PC-3 (cell line): ENCODE data around the gene TRAIP. TPM values are rescaled to one million over a fixed set of nuclear protein-coding genes. Genes with fewer than 3 reads are reported as not detected.

Source experiments
- ATAC-seq: fragments of 200-7000 bp; cut with Tn5 transposase; 2 replicates; pipeline ENCODE4 v1.9.1; 2020; ENCODE audit warnings: mild to moderate bottlenecking, moderate library complexity
- BruUV-seq: library from RNA; stranded (reverse); fragments of 400-500 nt; replicated peaks from 2 replicates; lab custom pipeline; 2021; lab: Mats Ljungman, UMichigan
- CTCF ChIA-PET: fragments of 300-600 bp; sonication (Branson Sonifier 250); formaldehyde crosslinking; loops from one replicate; lab custom pipeline; 2022; ENCODE audit warnings: antibody characterized with exemption; lab: Charles Lee
- POLR2A ChIA-PET: fragments of 300-600 bp; sonication (Branson Sonifier 250); formaldehyde crosslinking; loops from one replicate; lab custom pipeline; 2022; ENCODE audit warnings: antibody characterized with exemption; ENCODE audit not compliant: unreplicated experiment; lab: Charles Lee
- DNase-seq: peaks from one replicate; pipeline ENCODE4 v3.0.0-alpha.2; 2015
- H2AFZ ChIP-seq: fragments of 300-600 bp; sonication (generic); 2 replicates; pipeline ENCODE4 v1.6.0; 2016; ENCODE audit warnings: antibody characterized with exemption, low read length
- H3F3A ChIP-seq: fragments of 300-600 bp; sonication (generic); one replicate; pipeline ENCODE4 v1.6.0; 2017; ENCODE audit warnings: antibody characterized with exemption, low read length, control low read depth, mild to moderate bottlenecking; ENCODE audit not compliant: unreplicated experiment
- H3K27ac ChIP-seq: fragments of 300-600 bp; sonication (generic); 2 replicates; pipeline ENCODE4 v1.5.1; 2016; ENCODE audit warnings: mild to moderate bottlenecking, low read length
- H3K27me3 ChIP-seq: fragments of 300-600 bp; sonication (generic); 2 replicates; pipeline ENCODE4 v1.6.1; 2016; ENCODE audit warnings: low read length, mixed read lengths
- H3K36me3 ChIP-seq: fragments of 300-600 bp; sonication (generic); 2 replicates; pipeline ENCODE4 v1.6.1; 2016; ENCODE audit warnings: low read depth, mixed run types, low read length, mixed read lengths
- H3K4me1 ChIP-seq: fragments of 300-600 bp; sonication (generic); 2 replicates; pipeline ENCODE4 v1.5.1; 2016; ENCODE audit warnings: low read length; ENCODE audit not compliant: insufficient read depth
- H3K4me2 ChIP-seq: fragments of 300-600 bp; sonication (generic); 2 replicates; pipeline ENCODE4 v1.6.0; 2016; ENCODE audit warnings: low read length
- H3K4me3 ChIP-seq: fragments of 300-600 bp; sonication (generic); 2 replicates; pipeline ENCODE4 v1.5.1; 2016; ENCODE audit warnings: mild to moderate bottlenecking, low read length, mixed read lengths
- H3K79me2 ChIP-seq: fragments of 300-600 bp; sonication (generic); 2 replicates; pipeline ENCODE4 v1.6.1; 2017; ENCODE audit warnings: low read length, mixed read lengths
- H3K9ac ChIP-seq: fragments of 300-600 bp; sonication (generic); 2 replicates; pipeline ENCODE4 v1.6.0; 2016; ENCODE audit warnings: mild to moderate bottlenecking, low read length
- H3K9me2 ChIP-seq: fragments of 300-600 bp; sonication (generic); replicated peaks from 2 replicates; pipeline ENCODE4 v1.6.1; 2016; ENCODE audit warnings: mixed run types, low read length, mixed read lengths
- H3K9me3 ChIP-seq: fragments of 300-600 bp; sonication (generic); 2 replicates; pipeline ENCODE4 v1.6.1; 2016; ENCODE audit warnings: low read length, mixed read lengths
- H4K20me1 ChIP-seq: fragments of 300-600 bp; sonication (generic); 2 replicates; pipeline ENCODE4 v1.6.1; 2016; ENCODE audit warnings: low read length, mixed read lengths
- CTCF ChIP-seq: fragments of 300-600 bp; sonication (generic); conservative IDR thresholded peaks from 2 replicates; pipeline ENCODE4 v1.5.1; 2017; ENCODE audit warnings: antibody characterized with exemption, low read depth, mild to moderate bottlenecking, low read length
- EZH2 ChIP-seq: fragments of 300-600 bp; sonication (generic); IDR thresholded peaks from one replicate; pipeline ENCODE4 v1.6.1; 2017; ENCODE audit warnings: antibody characterized with exemption, mild to moderate bottlenecking, low read length; ENCODE audit not compliant: unreplicated experiment
- EZH2phosphoT487 ChIP-seq: fragments of 300-600 bp; sonication (generic); IDR thresholded peaks from 2 replicates; pipeline ENCODE4 v1.6.1; 2018; ENCODE audit warnings: mild to moderate bottlenecking, antibody characterized with exemption, low read length, borderline replicate concordance
- intact Hi-C: fragments of 100-400 bp; cut with micrococcal nuclease; formaldehyde crosslinking; loops from 2 replicates; pipeline ENCODE4 v1.9.0; 2023
- total RNA-seq: library from RNA; depleted of rRNA; stranded (reverse); fragments of >200 nt; gene quantifications from 2 replicates; pipeline ENCODE4 v1.2.3, GENCODE V29; 2014

Gene TRAIP
- total RNA-seq, 1 experiment from 2014 or later = 21.6 TPM

GRCh38 chr3:49899815-49900214, 43.5 kb upstream of the TRAIP start:
- H3K9me3 ChIP-seq = no peaks in the 10 kb centered on the region
- DNase-seq (peak; percentile 23), ATAC-seq (no peak)
- H3F3A ChIP-seq = peaks cover 11% of the 10 kb centered on the region
- H3K9ac ChIP-seq = peak overlapping the region; percentile 91
- peaks cover 39% of the 10 kb centered on the region for H3K36me3 ChIP-seq
- no TSS peak for BruUV-seq
- H3K9me2 ChIP-seq = no peaks in the 10 kb centered on the region
- ChIA-PET POLR2A (interaction anchor here (0.5 to 0.6 kb wide), 2 partner anchors 55 to 181 kb away, joined by 5 to 15 read pairs; no protein-coding TSS in a partner anchor), CTCF (interaction anchor here (0.6 to 1.2 kb wide), 6 partner anchors 17 to 133 kb away, joined by 3 to 9 read pairs (median 6); partner anchors contain the start of genes INKA1 and MON1A)
- no peak overlapping the region for H2AFZ ChIP-seq
- peak overlapping the region; percentile 63 for H3K4me3 ChIP-seq
- intact Hi-C loops = loop anchor here (1.0 to 5.0 kb wide), 2 partner anchors 113 to 177 kb away; partner anchors contain the start of genes GMPPB and IP6K1
- H3K27ac ChIP-seq = peak overlapping the region; percentile 99
- peaks cover 59% of the 10 kb centered on the region for H3K4me1 ChIP-seq
- TF ChIP-seq CTCF (peak; percentile 49), EZH2phosphoT487 (no peak), EZH2 (no peak)
- peaks cover 59% of the 10 kb centered on the region for H3K79me2 ChIP-seq
- H3K4me2 ChIP-seq = peak overlapping the region; percentile 92
- no peaks in the 10 kb centered on the region for H3K27me3 ChIP-seq
- H4K20me1 ChIP-seq = no peaks in the 10 kb centered on the region

GRCh38 chr3:49898991-49899390, 42.6 kb upstream of the TRAIP start:
- TF ChIP-seq EZH2 (no peak), CTCF (peak; percentile 19; the same call in 1 of the 2 replicates)
- Histone ChIP-seq H3F3A (peaks cover 11% of the 10 kb centered on the region), H2AFZ (no peak overlapping the region), H3K4me3 (0 out of 2 replicates have a peak overlapping the region, but pooled peaks have one; percentile 13), H3K27ac (peak overlapping the region; percentile 99; the same call in 1 of the 2 replicates), H3K9me2 (no peaks in the 10 kb centered on the region), H4K20me1 (no peaks in the 10 kb centered on the region), H3K9me3 (no peaks in the 10 kb centered on the region), H3K9ac (no peak overlapping the region), H3K4me1 (peaks cover 51% of the 10 kb centered on the region), H3K79me2 (peaks cover 54% of the 10 kb centered on the region), H3K27me3 (no peaks in the 10 kb centered on the region), H3K36me3 (peaks cover 39% of the 10 kb centered on the region), H3K4me2 (peak overlapping the region; percentile 92)
- intact Hi-C loops = no loop called here
- POLR2A ChIA-PET = no interaction called here
- BruUV-seq = no TSS peak
- DNase-seq (no peak), ATAC-seq (no peak)
- CTCF ChIA-PET = interaction anchor here (0.6 kb wide), 1 partner anchor 258 kb away, joined by 3 read pairs; no protein-coding TSS in a partner anchor

GRCh38 chr3:49896345-49896744, 40.0 kb upstream of the TRAIP start:
- H3K36me3 ChIP-seq = peaks cover 41% of the 10 kb centered on the region
- CTCF ChIA-PET = no interaction called here

More at GRCh38 chr3:49896345-49896744, 40.0 kb upstream of the TRAIP start:
- H3K9me3 ChIP-seq = no peaks in the 10 kb centered on the region
- H3K27me3 ChIP-seq = no peaks in the 10 kb centered on the region
- no peak for TF ChIP-seq CTCF
- no peak for TF ChIP-seq EZH2
- no peak for TF ChIP-seq EZH2phosphoT487
- H3K9me2 ChIP-seq = no peaks in the 10 kb centered on the region
- POLR2A ChIA-PET = no interaction called here
- intact Hi-C loops = no loop called here
- H3K79me2 ChIP-seq = peaks cover 32% of the 10 kb centered on the region
- H3K27ac ChIP-seq = no peak overlapping the region
- DNase-seq (no peak), ATAC-seq (no peak)
- H3K4me1 ChIP-seq = peaks cover 29% of the 10 kb centered on the region
- H3K9ac ChIP-seq = no peak overlapping the region
- H2AFZ ChIP-seq = no peak overlapping the region
- no peaks in the 10 kb centered on the region for H4K20me1 ChIP-seq
- H3K4me2 ChIP-seq = no peak overlapping the region
- H3K4me3 ChIP-seq = no peak overlapping the region
- BruUV-seq = no TSS peak
- H3F3A ChIP-seq = peaks cover 9% of the 10 kb centered on the region
